Neural cell (in vitro differentiated cells): Measurements from ENCODE around the gene ARHGAP4. TPM values are rescaled to one million over a fixed set of nuclear protein-coding genes. Genes with fewer than 3 reads are reported as not detected.

Experiments used
- H2AFZ ChIP-seq: fragments of 200-600, 300-800 bp; sonication (generic), shearing (Covaris generic); 2 replicates; pipeline ENCODE4 v1.6.0; 2014; ENCODE audit warnings: low read depth, mild to moderate bottlenecking, antibody characterized with exemption, low read length, moderate library complexity
- H3F3A ChIP-seq: fragments of 200-600 bp; shearing (Covaris generic); 2 replicates; pipeline ENCODE4 v1.6.1; 2016; ENCODE audit warnings: mild to moderate bottlenecking, moderate library complexity, mixed read lengths, antibody characterized with exemption, low read length; ENCODE audit not compliant: insufficient read depth, poor library complexity, severe bottlenecking
- H3K27ac ChIP-seq: fragments of 200-600, 300-800 bp; sonication (generic), shearing (Covaris generic); 2 replicates; pipeline ENCODE4 v1.5.1; 2014; ENCODE audit warnings: mild to moderate bottlenecking, low read length, moderate library complexity
- H3K27me3 ChIP-seq: fragments of 300-800, 200-600 bp; sonication (generic), shearing (Covaris generic); 2 replicates; pipeline ENCODE4 v1.6.0; 2014; ENCODE audit warnings: mild to moderate bottlenecking, low read depth, low read length, moderate library complexity; ENCODE audit not compliant: insufficient read depth
- H3K36me3 ChIP-seq: fragments of 300-800, 200-600 bp; sonication (generic), shearing (Covaris generic); 2 replicates; pipeline ENCODE4 v1.5.1; 2014; ENCODE audit warnings: mild to moderate bottlenecking, antibody characterized with exemption, low read length, moderate library complexity; ENCODE audit not compliant: insufficient read depth
- H3K4me2 ChIP-seq: fragments of 300-800, 200-600 bp; sonication (generic), shearing (Covaris generic); 2 replicates; pipeline ENCODE4 v1.6.0; 2014; ENCODE audit warnings: mild to moderate bottlenecking, low read length
- H3K4me3 ChIP-seq: fragments of 300-800, 200-600 bp; sonication (generic), shearing (Covaris generic); 2 replicates; pipeline ENCODE4 v1.5.1; 2014; ENCODE audit warnings: mild to moderate bottlenecking, low read length, moderate library complexity
- H3K79me2 ChIP-seq: fragments of 200-600 bp; shearing (Covaris generic); replicated peaks from 2 replicates; pipeline ENCODE4 v1.6.0; 2014; ENCODE audit warnings: mild to moderate bottlenecking, low read length, moderate library complexity; ENCODE audit not compliant: insufficient read depth
- H3K9ac ChIP-seq: fragments of 300-800, 200-600 bp; sonication (generic), shearing (Covaris generic); 2 replicates; pipeline ENCODE4 v1.6.1; 2016; ENCODE audit warnings: mild to moderate bottlenecking, low read length, mixed read lengths
- H3K9me2 ChIP-seq: fragments of 200-600 bp; shearing (Covaris generic); 2 replicates; pipeline ENCODE4 v1.6.1; 2016; ENCODE audit warnings: mild to moderate bottlenecking, low read length, mixed read lengths; ENCODE audit not compliant: insufficient read depth
- H3K9me3 ChIP-seq: fragments of 200-600, 300-800 bp; sonication (generic), shearing (Covaris generic); 2 replicates; pipeline ENCODE4 v1.6.1; 2016; ENCODE audit warnings: mild to moderate bottlenecking, mixed run types, low read length, moderate library complexity, mixed read lengths
- H4K20me1 ChIP-seq: fragments of 200-600 bp; shearing (Covaris generic); 2 replicates; pipeline ENCODE4 v1.6.1; 2016; ENCODE audit warnings: mild to moderate bottlenecking, mixed run types; ENCODE audit not compliant: insufficient read depth
- CTCF ChIP-seq: fragments of 450-650 bp; IDR thresholded peaks from 2 replicates; pipeline ENCODE4 v1.5.1; 2014; ENCODE audit warnings: antibody characterized with exemption, mild to moderate bottlenecking, moderate library complexity; ENCODE audit not compliant: poor library complexity, severe bottlenecking
- EP300 ChIP-seq: fragments of 450-650 bp; conservative IDR thresholded peaks from 2 replicates; pipeline ENCODE4 v1.6.1; 2014; ENCODE audit warnings: antibody characterized with exemption, mild to moderate bottlenecking, moderate library complexity; ENCODE audit not compliant: poor library complexity, severe bottlenecking
- EZH2 ChIP-seq: fragments of 200-600, 300-800 bp; shearing (Covaris generic), sonication (generic); IDR thresholded peaks from 2 replicates; pipeline ENCODE4 v1.6.1; 2014; ENCODE audit warnings: antibody characterized with exemption, low read length, borderline replicate concordance, mild to moderate bottlenecking; ENCODE audit not compliant: insufficient read depth, poor library complexity, severe bottlenecking
- MXI1 ChIP-seq: fragments of 450-650 bp; conservative IDR thresholded peaks from 2 replicates; pipeline ENCODE4 v1.6.1; 2014; ENCODE audit warnings: antibody characterized with exemption, mild to moderate bottlenecking; ENCODE audit not compliant: poor library complexity, severe bottlenecking
- POLR2AphosphoS5 ChIP-seq: IDR thresholded peaks from 2 replicates; pipeline ENCODE4 v1.6.1; 2012
- RAD21 ChIP-seq: fragments of 450-650 bp; conservative IDR thresholded peaks from 2 replicates; pipeline ENCODE4 v1.6.1; 2014; ENCODE audit warnings: antibody characterized with exemption, mild to moderate bottlenecking, moderate library complexity
- SMC3 ChIP-seq: fragments of 450-650 bp; conservative IDR thresholded peaks from 2 replicates; pipeline ENCODE4 v1.6.1; 2014; ENCODE audit warnings: antibody characterized with exemption, mild to moderate bottlenecking, moderate library complexity; ENCODE audit not compliant: poor library complexity
- TAF1 ChIP-seq: IDR thresholded peaks from 2 replicates; pipeline ENCODE4 v1.6.1; 2012; ENCODE audit warnings: low read depth
- polyA plus RNA-seq: library from polyadenylated mRNA; depleted of rRNA; stranded (reverse); fragments of >200 nt; gene quantifications from 2 replicates; pipeline ENCODE4 v1.2.3, GENCODE V29; 2014
- TF ChIP-seq, protein P1 (sequence below): IDR thresholded peaks from 2 replicates; pipeline ENCODE4 v1.6.1; 2012; ENCODE audit warnings: borderline replicate concordance

ARHGAP4 gene
- polyA plus RNA-seq, 1 donor from 2014 or later: 11.2 TPM

DNA sequence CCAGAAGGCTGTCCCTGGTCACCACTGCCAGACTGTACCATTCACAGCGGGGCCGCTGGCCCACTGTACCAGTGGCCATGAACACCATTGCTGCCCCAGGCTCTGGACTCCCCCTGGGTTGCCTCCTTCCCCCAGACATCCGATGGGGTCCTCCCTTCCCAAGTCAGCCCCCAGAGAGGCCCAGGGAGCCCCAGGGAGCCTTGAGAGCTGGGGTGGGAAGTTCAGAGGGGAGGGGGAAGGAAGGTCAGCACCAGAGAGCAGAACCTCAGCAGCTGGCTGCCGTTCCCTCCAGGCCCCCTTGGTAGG, 441 bp upstream of the ARHGAP4 start:
- peak overlapping the region; percentile 92 for H3K9ac ChIP-seq
- no peaks in the 10 kb centered on the region for H3K9me2 ChIP-seq

GRCh38 chrX:153925387-153925738, 701 bp downstream of the ARHGAP4 start:
- H3K36me3 ChIP-seq: no peaks in the 10 kb centered on the region
- H3K9me2 ChIP-seq: no peaks in the 10 kb centered on the region
- H3K27me3 ChIP-seq: no peaks in the 10 kb centered on the region
- no peaks in the 10 kb centered on the region for H4K20me1 ChIP-seq
- no peak overlapping the region for H2AFZ ChIP-seq
- H3K4me2 ChIP-seq: no peak overlapping the region
- H3K27ac ChIP-seq: no peak overlapping the region
- H3K9me3 ChIP-seq: no peaks in the 10 kb centered on the region
- TF ChIP-seq RAD21 (no peak), EZH2 (no peak), POLR2AphosphoS5 (no peak), TAF1 (no peak), MXI1 (no peak), SMC3 (no peak), CTCF (no peak)
- TF ChIP-seq, protein P1, sequence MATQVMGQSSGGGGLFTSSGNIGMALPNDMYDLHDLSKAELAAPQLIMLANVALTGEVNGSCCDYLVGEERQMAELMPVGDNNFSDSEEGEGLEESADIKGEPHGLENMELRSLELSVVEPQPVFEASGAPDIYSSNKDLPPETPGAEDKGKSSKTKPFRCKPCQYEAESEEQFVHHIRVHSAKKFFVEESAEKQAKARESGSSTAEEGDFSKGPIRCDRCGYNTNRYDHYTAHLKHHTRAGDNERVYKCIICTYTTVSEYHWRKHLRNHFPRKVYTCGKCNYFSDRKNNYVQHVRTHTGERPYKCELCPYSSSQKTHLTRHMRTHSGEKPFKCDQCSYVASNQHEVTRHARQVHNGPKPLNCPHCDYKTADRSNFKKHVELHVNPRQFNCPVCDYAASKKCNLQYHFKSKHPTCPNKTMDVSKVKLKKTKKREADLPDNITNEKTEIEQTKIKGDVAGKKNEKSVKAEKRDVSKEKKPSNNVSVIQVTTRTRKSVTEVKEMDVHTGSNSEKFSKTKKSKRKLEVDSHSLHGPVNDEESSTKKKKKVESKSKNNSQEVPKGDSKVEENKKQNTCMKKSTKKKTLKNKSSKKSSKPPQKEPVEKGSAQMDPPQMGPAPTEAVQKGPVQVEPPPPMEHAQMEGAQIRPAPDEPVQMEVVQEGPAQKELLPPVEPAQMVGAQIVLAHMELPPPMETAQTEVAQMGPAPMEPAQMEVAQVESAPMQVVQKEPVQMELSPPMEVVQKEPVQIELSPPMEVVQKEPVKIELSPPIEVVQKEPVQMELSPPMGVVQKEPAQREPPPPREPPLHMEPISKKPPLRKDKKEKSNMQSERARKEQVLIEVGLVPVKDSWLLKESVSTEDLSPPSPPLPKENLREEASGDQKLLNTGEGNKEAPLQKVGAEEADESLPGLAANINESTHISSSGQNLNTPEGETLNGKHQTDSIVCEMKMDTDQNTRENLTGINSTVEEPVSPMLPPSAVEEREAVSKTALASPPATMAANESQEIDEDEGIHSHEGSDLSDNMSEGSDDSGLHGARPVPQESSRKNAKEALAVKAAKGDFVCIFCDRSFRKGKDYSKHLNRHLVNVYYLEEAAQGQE: no peak
- H3K4me3 ChIP-seq: no peak overlapping the region
- no peak overlapping the region for H3K9ac ChIP-seq
- no peaks in the 10 kb centered on the region for H3K79me2 ChIP-seq
- no peaks in the 10 kb centered on the region for H3F3A ChIP-seq

More for the DNA sequence above, 441 bp upstream of the ARHGAP4 start:
- H3K4me2 ChIP-seq: no peak overlapping the region
- H2AFZ ChIP-seq: no peak overlapping the region
- peak overlapping the region; percentile 94 for H3K27ac ChIP-seq
- no peaks in the 10 kb centered on the region for H3K27me3 ChIP-seq
- no peak for TF ChIP-seq RAD21
- TF ChIP-seq, protein P1: no peak
- no peak for TF ChIP-seq SMC3
- TF ChIP-seq POLR2AphosphoS5: no peak
- TF ChIP-seq EP300: no peak
- TF ChIP-seq TAF1: no peak
- TF ChIP-seq MXI1: no peak
- H3F3A ChIP-seq: no peaks in the 10 kb centered on the region
- H3K79me2 ChIP-seq: no peaks in the 10 kb centered on the region
- H3K9me3 ChIP-seq: no peaks in the 10 kb centered on the region
- peak overlapping the region; percentile 71 for H3K4me3 ChIP-seq
- H3K36me3 ChIP-seq: no peaks in the 10 kb centered on the region
- no peaks in the 10 kb centered on the region for H4K20me1 ChIP-seq
